GM18951 (cell line): ENCODE data around the gene LAMA4.

Source experiments
- POLR2A ChIP-seq: IDR thresholded peaks from 4 replicates; pipeline ENCODE4 v1.6.1; 2011; ENCODE audit warnings: mild to moderate bottlenecking; ENCODE audit not compliant: insufficient read length, insufficient read depth; ENCODE audit errors: extremely low read depth
- in situ Hi-C: fragments of 300-500 bp; cut with MboI; formaldehyde crosslinking; loops from one replicate; pipeline ENCODE4 v1.12.0; 2022; ENCODE audit warnings: low sequenced_read_pairs, mixed read lengths, inconsistent platforms; ENCODE audit not compliant: unreplicated experiment

LAMA4 gene

GRCh38 chr6:112253841-112254816 is at the start of gene LAMA4:
Gene LAMA4, minus strand, starts transcription at chr6:112254567. Its CDS starts 417 bp downstream, at chr6:112254150.
- no peak for TF ChIP-seq POLR2A
- in situ Hi-C loops = no loop called here

DNA sequence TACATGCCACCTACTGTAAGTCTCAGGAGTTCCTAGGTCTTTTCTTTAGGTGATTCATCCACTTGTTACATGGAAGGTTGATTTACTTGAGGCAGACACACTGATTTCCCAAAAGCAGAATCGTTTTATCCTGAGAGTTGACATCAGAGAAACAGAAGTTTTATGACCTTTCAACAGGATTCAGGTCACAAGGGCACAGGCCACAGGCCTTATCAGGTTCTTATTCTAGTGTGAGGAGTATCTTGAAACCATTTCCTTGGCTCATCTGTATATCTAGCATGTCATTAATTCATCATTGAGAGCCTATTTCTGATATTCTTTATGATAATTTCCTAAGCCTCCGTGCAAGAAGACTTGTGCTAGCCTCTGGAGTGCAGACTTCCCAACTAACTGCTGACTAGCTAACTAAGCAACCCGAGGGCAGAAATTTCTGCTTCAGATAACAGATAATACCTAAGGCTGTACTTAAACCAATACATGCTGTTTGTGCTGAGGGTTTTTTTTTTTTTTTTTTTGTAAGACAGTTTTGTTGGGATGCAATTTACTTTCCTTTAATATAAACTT is 47.9 kb upstream of the LAMA4 start:
- no peak for TF ChIP-seq POLR2A
- in situ Hi-C loops = no loop called here

- in situ Hi-C loops = no loop called here
- no peak for TF ChIP-seq POLR2A
Measured at GRCh38 chr6:112300896-112301295, 46.5 kb upstream of the LAMA4 start.

DNA sequence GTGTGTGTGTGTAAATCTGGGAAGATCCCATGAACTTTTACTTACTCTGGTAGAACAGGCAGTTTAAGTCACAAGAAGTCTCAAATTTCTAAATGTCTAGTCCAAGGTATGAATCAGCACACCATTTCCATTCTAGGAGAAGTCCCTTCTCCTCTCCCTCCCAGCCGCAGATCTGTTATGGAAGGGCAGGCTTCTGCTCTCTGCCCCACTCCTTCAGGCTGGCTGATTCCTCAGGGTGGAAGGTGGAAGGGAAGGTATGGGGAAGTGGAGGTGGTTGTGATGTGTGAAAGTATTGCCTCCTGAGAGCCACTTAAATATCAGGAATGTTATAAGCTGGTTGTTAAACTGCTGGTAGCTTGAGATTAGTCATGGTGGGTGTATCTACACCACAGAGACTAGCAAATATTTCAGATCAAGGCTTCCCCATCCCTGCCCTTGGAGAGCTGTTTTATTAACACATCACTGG is 44.5 kb upstream of the LAMA4 start:
- in situ Hi-C loops = no loop called here
- no peak for TF ChIP-seq POLR2A

GRCh38 chr6:112298021-112298745 is 43.8 kb upstream of the LAMA4 start:
- TF ChIP-seq POLR2A = no peak
- in situ Hi-C loops = no loop called here

GRCh38 chr6:112296694-112297093 is 42.3 kb upstream of the LAMA4 start:
- TF ChIP-seq POLR2A = no peak
- in situ Hi-C loops = no loop called here

- TF ChIP-seq POLR2A = no peak
- in situ Hi-C loops = no loop called here
Measured at GRCh38 chr6:112296122-112296521, 41.8 kb upstream of the LAMA4 start.

DNA sequence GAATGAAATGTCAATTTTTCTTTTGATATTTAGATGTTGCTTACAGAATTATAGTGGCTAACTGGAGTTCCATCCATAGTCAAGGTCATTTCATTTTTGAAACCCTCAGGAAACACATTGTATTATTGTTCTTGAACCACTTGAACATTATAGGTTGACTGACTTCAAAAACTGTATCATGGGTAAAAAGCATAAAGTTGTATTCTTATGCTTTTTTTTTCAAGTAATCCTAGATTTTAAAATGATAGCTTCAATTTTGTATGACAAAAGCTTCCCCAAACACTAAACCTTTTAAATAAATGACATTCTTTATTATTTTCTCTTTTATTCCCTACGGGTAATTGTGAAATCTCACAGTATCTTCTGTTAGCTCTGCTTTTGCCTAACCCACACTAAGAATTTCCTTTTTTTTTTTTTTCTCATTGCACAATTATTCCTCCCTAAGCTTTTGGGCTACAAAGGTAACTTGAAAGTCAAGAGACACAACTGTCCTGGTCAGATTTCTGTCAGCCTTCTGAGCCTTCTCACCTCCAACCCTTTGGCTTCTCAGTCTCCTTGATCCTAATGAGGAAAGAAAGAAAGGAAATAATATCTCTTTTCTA is 36.9 kb upstream of the LAMA4 start:
- in situ Hi-C loops = no loop called here
- no peak for TF ChIP-seq POLR2A

- in situ Hi-C loops = no loop called here
- no peak for TF ChIP-seq POLR2A
Measured at GRCh38 chr6:112289038-112289566, 34.7 kb upstream of the LAMA4 start.

- no peak for TF ChIP-seq POLR2A
- in situ Hi-C loops = no loop called here
Measured at GRCh38 chr6:112288475-112288874, 34.1 kb upstream of the LAMA4 start.

GRCh38 chr6:112287577-112288225 is 33.3 kb upstream of the LAMA4 start:
- TF ChIP-seq POLR2A = no peak
- in situ Hi-C loops = no loop called here

DNA sequence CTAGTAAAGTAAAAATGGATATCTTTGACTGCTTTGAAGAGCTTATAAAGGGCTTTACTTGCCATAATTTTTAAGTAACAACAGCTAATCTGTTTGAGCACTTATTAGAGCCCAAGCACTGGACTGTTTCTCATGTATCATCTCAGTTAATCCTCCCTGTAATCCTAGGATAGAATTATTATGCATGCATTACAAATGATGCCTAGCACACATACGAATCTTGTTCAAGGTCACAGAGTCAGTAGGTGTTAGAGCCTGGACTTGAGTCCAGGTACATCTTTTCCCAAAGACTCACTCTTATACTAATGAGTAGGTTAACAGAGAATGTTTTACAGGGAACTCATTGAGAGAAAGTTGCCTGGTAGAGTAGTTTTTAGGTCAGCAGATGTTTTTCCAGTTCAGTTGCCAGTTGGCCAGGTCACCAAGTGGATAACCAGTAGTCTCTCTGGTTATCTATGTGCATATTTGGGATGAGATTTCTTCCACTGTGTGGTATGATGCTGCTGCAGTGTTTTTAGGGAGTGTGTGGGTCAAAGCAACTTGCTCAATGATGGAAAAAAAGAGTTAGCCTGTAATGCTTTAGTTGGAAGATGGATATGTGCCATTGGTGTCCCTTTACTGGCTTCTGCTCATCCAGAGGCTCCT is 32.3 kb upstream of the LAMA4 start:
- in situ Hi-C loops = no loop called here
- no peak for TF ChIP-seq POLR2A
